ENCODE results near the gene RXRG.
"Not testable (repeated sequence)": the region's sequence is repeated elsewhere in the genome, so short reads cannot be mapped to it uniquely, and the experiment has no call there.

Gene RXRG

GRCh38 chr1:165444897-165445370 lies at the start of gene RXRG:
Gene RXRG, minus strand, starts transcription at chr1:165445126. Its CDS starts 233 bp downstream, at chr1:165444893.
- DNase-seq (ENCODE audit: low read depth): no peak

- DNase-seq (ENCODE audit: low read depth): no peak
Measured at GRCh38 chr1:165492845-165493373, 48.0 kb upstream of the RXRG start.

- no peak for DNase-seq (ENCODE audit: low read depth)
Measured at GRCh38 chr1:165490175-165490574, 45.2 kb upstream of the RXRG start.

GRCh38 chr1:165487921-165488320 lies 43.0 kb upstream of the RXRG start:
- no peak for DNase-seq (ENCODE audit: low read depth)

- no peak for DNase-seq (ENCODE audit: low read depth)
Measured at GRCh38 chr1:165486663-165487062, 41.7 kb upstream of the RXRG start.

GRCh38 chr1:165485716-165486115 lies 40.8 kb upstream of the RXRG start:
- DNase-seq (ENCODE audit: low read depth): no peak

GRCh38 chr1:165484532-165484931 lies 39.6 kb upstream of the RXRG start:
- no peak for DNase-seq (ENCODE audit: low read depth)

- DNase-seq (ENCODE audit: low read depth): no peak
Measured at GRCh38 chr1:165483412-165483811, 38.5 kb upstream of the RXRG start.

- DNase-seq (ENCODE audit: low read depth): peak; percentile 80
Measured at GRCh38 chr1:165481820-165482532, 37.0 kb upstream of the RXRG start.

GRCh38 chr1:165476776-165477175 lies 31.9 kb upstream of the RXRG start:
- DNase-seq (ENCODE audit: low read depth): no peak

- no peak for DNase-seq (ENCODE audit: low read depth)
Measured at GRCh38 chr1:165474196-165474595, 29.3 kb upstream of the RXRG start.

- DNase-seq (ENCODE audit: low read depth): no peak
Measured at GRCh38 chr1:165473081-165473480, 28.2 kb upstream of the RXRG start.

- no peak for DNase-seq (ENCODE audit: low read depth)
Measured at GRCh38 chr1:165468726-165469249, 23.9 kb upstream of the RXRG start.

GRCh38 chr1:165468253-165468652 lies 23.3 kb upstream of the RXRG start:
- no peak for DNase-seq (ENCODE audit: low read depth)

- DNase-seq (ENCODE audit: low read depth): no peak
Measured at GRCh38 chr1:165467706-165468105, 22.8 kb upstream of the RXRG start.

- no peak for DNase-seq (ENCODE audit: low read depth)
Measured at GRCh38 chr1:165463978-165464377, 19.1 kb upstream of the RXRG start.

GRCh38 chr1:165459683-165460082 lies 14.8 kb upstream of the RXRG start:
- not testable (repeated sequence) for DNase-seq (ENCODE audit: low read depth)

GRCh38 chr1:165456861-165457260 lies 11.9 kb upstream of the RXRG start:
- no peak for DNase-seq (ENCODE audit: low read depth)

GRCh38 chr1:165456114-165456513 lies 11.2 kb upstream of the RXRG start:
- no peak for DNase-seq (ENCODE audit: low read depth)

GRCh38 chr1:165455111-165455510 lies 10.2 kb upstream of the RXRG start:
- DNase-seq (ENCODE audit: low read depth): no peak

- DNase-seq (ENCODE audit: low read depth): no peak
Measured at GRCh38 chr1:165454091-165454610, 9.2 kb upstream of the RXRG start.

GRCh38 chr1:165452336-165453130 lies 7.6 kb upstream of the RXRG start:
- no peak for DNase-seq (ENCODE audit: low read depth)

- no peak for DNase-seq (ENCODE audit: low read depth)
Measured at GRCh38 chr1:165451691-165452090, 6.8 kb upstream of the RXRG start.
